HepG2 (cell line): Measurements from ENCODE around the gene TOMM40L. TPM values are rescaled to one million over a fixed set of nuclear protein-coding genes. Genes with fewer than 3 reads are reported as not detected.

ENCODE experiments used
- CCDC6 ChIP-seq: sonication (generic); formaldehyde crosslinking; IDR thresholded peaks from 2 replicates; pipeline ENCODE4 v1.8.1; 2022; ENCODE audit warnings: mild to moderate bottlenecking, missing genetic modification reagents, moderate library complexity
- HNF4A ChIP-seq: sonication (generic); formaldehyde crosslinking; IDR thresholded peaks from 2 replicates; pipeline ENCODE4 v1.4.0; 2020; ENCODE audit warnings: missing genetic modification reagents
- RFX1 ChIP-seq: fragments of 450-650 bp; IDR thresholded peaks from 2 replicates; pipeline ENCODE4 v1.6.1; 2017
- TCF12 ChIP-seq, 2 experiments: fragments of 450-650 bp in 1 of 2; sonication (generic) in 1 of 2; formaldehyde crosslinking in 1 of 2; IDR thresholded peaks; 2 replicates each; pipeline versions ENCODE4 v1.6.1 to v1.8.0; 2017 to 2022; ENCODE audit warnings: antibody characterized with exemption in 1 of 2, mild to moderate bottlenecking in 1 of 2, missing genetic modification reagents in 1 of 2, moderate library complexity in 1 of 2
- ZNF274 ChIP-seq: sonication (generic); formaldehyde crosslinking; IDR thresholded peaks from 2 replicates; pipeline ENCODE4 v1.5.1; 2020; ENCODE audit warnings: mild to moderate bottlenecking, missing genetic modification reagents
- ZNF550 ChIP-seq: sonication (generic); formaldehyde crosslinking; IDR thresholded peaks from 2 replicates; pipeline ENCODE4 v1.4.0; 2020; ENCODE audit warnings: mild to moderate bottlenecking, missing genetic modification reagents, borderline replicate concordance
- polyA plus RNA-seq, 8 experiments: library from polyadenylated mRNA; depleted of rRNA in 3 of 8; stranded (reverse) in 7 of 8; unstranded in 1 of 8; fragments of >200 nt; fragmentation: Illumina TruSeq in 4 of 8; extraction: Trizol in 4 of 8; gene quantifications; 2 replicates each; pipeline versions ENCODE4 v1.2.1 to v1.2.3, GENCODE V29; 2011 to 2016; ENCODE audit warnings: low read depth in 4 of 8, missing spikeins in 1 of 8, mixed read lengths in 1 of 8; ENCODE audit not compliant: insufficient read depth in 1 of 8
- total RNA-seq, 5 experiments: library from RNA; depleted of rRNA; stranded (reverse); fragments of >200 nt; fragmentation: Illumina TruSeq; extraction: Trizol; gene quantifications; 2 replicates each; pipeline ENCODE4 v1.2.3, GENCODE V29; 2016; ENCODE audit warnings: low read depth in 1 of 5
- TF ChIP-seq, protein P1 (sequence below): sonication (generic); formaldehyde crosslinking; IDR thresholded peaks from one replicate; pipeline ENCODE4 v1.5.1; 2020; ENCODE audit warnings: mild to moderate bottlenecking, missing genetic modification reagents; ENCODE audit errors: not compliant biosample characterization
- TF ChIP-seq, protein P2 (sequence below): sonication (generic); formaldehyde crosslinking; IDR thresholded peaks from 2 replicates; pipeline ENCODE4 v1.8.1; 2023; ENCODE audit warnings: mild to moderate bottlenecking, moderate library complexity, missing genetic modification reagents

TOMM40L gene
- total and polyA plus RNA-seq, 2 of the 13 experiments (the other 11 are each of a cell fraction or from before 2014, with no cell fraction given): 14.1 to 26.2 TPM

DNA sequence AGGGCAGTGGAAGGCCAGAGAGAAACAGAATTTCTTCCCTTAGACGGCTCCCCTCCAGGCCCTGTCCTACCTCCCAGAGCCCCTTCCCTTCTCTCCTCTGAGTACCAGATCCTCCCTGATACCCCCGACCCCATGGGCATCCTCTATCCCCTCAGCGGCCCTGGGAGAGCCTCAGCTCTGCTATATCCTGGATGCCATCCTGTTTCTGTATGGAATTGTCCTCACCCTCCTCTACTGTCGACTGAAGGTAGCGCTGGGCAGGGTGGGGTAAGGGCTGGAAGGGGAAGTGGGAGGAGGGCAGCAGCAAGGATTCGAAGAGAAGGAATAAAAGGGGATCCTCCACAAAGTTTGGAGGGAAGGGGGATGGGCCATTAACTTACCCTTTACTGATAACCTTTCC is 8.0 kb upstream of the TOMM40L start (continued):
- TF ChIP-seq, protein P1, sequence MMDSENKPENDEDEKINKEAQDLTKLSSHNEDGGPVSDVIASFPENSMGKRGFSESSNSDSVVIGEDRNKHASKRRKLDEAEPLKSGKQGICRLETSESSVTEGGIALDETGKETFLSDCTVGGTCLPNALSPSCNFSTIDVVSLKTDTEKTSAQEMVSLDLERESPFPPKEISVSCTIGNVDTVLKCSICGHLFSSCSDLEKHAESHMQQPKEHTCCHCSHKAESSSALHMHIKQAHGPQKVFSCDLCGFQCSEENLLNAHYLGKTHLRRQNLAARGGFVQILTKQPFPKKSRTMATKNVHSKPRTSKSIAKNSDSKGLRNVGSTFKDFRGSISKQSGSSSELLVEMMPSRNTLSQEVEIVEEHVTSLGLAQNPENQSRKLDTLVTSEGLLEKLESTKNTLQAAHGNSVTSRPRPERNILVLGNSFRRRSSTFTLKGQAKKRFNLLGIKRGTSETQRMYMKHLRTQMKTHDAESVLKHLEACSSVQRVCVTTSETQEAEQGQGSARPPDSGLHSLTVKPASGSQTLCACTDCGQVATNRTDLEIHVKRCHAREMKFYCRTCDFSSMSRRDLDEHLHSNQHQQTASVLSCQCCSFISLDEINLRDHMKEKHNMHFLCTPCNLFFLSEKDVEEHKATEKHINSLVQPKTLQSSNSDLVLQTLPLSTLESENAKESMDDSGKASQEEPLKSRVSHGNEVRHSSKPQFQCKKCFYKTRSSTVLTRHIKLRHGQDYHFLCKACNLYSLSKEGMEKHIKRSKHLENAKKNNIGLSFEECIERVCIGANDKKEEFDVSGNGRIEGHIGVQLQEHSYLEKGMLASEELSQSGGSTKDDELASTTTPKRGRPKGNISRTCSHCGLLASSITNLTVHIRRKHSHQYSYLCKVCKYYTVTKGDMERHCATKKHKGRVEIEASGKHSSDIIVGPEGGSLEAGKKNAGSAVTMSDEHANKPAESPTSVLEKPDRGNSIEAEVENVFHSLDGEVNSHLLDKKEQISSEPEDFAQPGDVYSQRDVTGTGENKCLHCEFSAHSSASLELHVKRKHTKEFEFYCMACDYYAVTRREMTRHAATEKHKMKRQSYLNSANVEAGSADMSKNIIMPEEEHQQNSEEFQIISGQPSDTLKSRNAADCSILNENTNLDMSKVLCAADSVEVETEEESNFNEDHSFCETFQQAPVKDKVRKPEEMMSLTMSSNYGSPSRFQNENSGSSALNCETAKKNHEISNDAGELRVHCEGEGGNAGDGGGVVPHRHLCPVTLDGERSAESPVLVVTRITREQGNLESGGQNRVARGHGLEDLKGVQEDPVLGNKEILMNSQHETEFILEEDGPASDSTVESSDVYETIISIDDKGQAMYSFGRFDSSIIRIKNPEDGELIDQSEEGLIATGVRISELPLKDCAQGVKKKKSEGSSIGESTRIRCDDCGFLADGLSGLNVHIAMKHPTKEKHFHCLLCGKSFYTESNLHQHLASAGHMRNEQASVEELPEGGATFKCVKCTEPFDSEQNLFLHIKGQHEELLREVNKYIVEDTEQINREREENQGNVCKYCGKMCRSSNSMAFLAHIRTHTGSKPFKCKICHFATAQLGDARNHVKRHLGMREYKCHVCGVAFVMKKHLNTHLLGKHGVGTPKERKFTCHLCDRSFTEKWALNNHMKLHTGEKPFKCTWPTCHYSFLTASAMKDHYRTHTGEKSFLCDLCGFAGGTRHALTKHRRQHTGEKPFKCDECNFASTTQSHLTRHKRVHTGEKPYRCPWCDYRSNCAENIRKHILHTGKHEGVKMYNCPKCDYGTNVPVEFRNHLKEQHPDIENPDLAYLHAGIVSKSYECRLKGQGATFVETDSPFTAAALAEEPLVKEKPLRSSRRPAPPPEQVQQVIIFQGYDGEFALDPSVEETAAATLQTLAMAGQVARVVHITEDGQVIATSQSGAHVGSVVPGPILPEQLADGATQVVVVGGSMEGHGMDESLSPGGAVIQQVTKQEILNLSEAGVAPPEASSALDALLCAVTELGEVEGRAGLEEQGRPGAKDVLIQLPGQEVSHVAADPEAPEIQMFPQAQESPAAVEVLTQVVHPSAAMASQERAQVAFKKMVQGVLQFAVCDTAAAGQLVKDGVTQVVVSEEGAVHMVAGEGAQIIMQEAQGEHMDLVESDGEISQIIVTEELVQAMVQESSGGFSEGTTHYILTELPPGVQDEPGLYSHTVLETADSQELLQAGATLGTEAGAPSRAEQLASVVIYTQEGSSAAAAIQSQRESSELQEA (CRISPR knock-in tag): no peak
- TF ChIP-seq ZNF550 (no peak), CCDC6 (0 out of 2 replicates have a peak, but pooled peaks have one; percentile 37), ZNF274 (0 out of 2 replicates have a peak, but pooled peaks have one; percentile 8), TCF12 (IDR thresholded peaks at IDR 0.05) (no peak), TCF12 (CRISPR knock-in tag; IDR thresholded peaks at IDR 0.05) (no peak), RFX1 (no peak), HNF4A (no peak)
- TF ChIP-seq, protein P2, sequence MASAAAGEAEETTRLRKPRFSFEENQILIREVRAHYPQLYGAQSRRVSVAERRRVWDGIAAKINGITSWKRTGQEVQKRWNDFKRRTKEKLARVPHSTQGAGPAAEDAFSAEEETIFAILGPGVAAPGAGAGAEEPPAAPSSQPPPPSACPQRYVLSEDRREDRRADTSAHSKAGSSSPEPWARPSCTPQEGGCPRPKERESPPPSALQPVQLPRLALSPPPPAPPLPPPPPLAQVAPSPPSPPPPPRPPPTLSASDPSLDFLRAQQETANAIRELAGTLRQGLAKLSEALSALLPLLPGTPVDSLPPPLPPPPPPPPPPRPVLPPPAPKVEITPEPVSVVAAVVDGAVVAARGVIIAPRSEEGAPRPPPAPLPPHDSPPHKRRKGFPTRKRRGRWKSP (CRISPR knock-in tag): peak; percentile 39; the same call in 1 of the 2 replicates
- TF ChIP-seq, all 625 proteins: peak for 6
